HG02973 (cell line): ENCODE results near the gene RCAN2.

ENCODE experiments used
- ATAC-seq: cut with Tn5 transposase; IDR thresholded peaks from one replicate; pipeline ENCODE4 v1.9.1; 2021; ENCODE audit warnings: moderate library complexity; ENCODE audit not compliant: unreplicated experiment

RCAN2 gene

DNA sequence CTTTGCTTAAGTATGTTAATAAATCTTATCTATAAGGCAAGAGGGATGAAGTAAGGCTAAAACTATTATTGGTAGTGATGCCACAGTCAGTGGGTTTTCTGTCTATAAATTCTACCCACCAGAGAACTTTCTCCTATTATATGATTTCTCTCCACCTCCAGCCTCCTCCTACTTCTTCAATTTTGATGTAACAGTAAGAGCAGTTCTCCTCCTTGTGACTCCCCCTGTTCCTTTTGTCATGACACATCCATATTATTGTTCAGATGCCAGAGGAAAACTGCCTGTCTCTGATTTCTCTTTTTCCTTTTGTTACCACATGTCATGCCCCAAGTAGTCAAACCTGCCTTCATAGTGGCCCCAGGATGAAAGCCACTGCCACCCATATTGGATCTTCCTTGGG, 9.1 kb upstream of the RCAN2 start:
- ATAC-seq = no peak

DNA sequence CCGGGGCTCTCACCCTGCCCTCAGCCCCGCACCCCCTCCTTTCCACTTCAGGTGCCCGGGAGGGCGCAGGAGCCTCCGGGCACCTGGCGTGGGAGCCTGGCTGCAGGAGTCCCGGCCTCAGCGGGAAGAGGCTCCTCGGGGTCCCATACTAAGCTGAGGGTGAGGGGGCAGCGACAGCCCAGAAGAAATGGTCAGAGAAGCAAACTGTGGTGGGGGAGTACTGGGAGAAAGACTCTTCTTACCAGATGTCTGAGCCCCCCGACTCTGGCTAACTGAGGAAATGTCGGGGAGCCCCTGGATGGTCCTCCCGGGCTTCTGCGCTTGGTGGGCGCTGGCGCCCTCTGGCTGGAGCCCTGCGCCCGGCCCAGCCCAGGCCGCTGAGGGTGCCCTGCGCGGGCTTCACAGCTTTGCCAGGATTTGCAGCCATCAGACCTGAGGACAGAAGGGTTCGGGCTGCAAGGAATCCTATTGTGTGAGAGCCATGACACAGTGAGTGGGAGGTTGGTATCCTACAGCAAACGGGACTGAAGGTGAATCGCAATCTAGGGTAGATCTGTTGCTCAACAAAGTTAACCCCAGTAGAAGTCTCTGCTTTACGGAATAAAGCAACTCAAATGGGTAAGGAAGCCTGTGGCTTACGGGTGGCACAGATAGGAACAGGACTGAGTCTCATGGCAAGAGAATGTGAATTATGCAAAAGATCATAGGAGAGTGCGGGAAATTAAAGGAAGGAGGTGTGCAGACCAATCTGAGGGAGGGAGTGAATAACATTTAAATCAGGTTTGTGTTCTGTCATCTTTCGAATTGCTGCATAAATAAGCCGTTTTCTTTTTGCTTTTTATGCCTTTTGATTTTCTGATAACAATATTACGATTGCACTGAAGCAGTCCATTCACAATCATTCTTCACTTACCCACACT, 639 bp upstream of the RCAN2 start:
- ATAC-seq = peak; percentile 26

GRCh38 chr6:46490425-46491200, 636 bp downstream of the RCAN2 start:
- no peak for ATAC-seq

DNA sequence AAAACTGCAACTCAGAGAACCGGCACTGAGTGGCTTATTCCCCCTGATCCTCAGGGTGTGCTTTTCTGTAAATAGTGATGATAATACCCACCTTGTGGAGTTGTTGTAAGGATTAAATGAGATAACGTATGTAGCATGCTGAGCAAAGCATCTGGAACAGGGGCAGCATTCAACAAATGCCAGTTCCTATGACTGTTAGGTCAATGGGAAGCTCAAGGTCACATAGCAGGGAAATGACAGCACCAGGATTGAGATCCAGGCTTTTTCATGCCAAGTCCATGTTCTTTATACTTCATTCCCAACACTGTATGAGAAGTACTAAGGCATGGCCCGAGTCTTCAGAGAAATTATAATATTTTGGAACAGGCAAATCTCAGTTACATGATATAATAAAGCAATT, 5.1 kb downstream of the RCAN2 start:
- no peak for ATAC-seq

- ATAC-seq = no peak
These were observed 7.0 kb downstream of the RCAN2 start for GRCh38 chr6:46484081-46484820.

DNA sequence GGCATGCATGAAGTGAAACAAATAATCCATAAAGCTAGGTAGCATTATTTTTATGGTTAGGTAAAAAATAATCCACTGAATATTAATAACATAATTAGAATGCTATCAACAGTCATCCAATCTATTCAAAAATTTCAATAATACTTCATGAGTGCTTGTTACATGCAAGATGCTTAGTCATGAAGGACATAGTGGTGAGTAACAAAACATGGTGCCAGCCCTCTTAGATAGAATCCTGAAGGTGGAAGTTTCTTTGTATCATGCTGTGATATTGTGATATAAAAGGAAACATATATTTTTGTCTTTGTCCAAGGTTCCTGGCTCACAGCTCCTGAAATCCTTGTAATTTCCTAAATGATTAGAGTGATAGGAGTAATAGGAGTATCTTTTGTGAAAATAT, 14.9 kb downstream of the RCAN2 start:
- ATAC-seq = no peak

DNA sequence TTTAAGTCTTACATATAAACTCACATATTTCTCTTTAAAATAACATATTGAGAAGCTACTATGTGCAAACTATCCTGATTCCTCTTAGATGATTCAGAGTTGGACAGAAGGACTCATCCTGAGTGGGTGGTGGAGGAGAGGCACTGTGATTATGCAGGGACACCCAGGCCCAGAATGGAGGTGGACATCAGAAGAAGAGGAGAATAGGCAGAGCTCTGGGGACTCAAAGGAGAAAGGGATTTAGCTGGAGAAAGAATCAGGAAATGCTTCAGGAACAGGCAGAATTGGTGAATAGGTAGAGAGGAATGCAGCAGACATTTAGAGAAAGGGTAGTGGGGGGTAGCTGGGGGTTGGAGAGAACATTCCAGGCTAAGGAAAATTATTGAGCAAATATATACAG, 17.4 kb downstream of the RCAN2 start:
- no peak for ATAC-seq

- no peak for ATAC-seq
These were observed 19.0 kb downstream of the RCAN2 start for GRCh38 chr6:46472243-46472642.

DNA sequence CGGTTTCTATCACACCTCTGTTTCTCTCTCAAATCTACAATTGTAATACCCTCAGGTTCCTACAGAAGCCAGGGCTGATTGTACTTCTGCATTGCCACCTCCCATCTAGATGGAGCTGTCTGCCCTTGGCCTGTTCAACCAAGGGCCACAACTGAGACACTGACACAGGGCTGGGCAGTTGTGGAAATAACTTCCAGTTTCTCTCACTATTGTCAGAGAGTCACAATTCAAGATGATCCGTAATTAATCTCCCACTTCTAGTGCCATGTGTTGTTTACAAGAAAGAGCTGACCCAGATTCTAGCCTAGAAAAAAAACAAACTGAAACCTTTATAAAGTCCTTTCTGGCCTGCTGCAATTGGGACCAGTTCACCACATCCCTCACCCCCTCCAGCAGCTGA, 22.2 kb downstream of the RCAN2 start:
- ATAC-seq = no peak

DNA sequence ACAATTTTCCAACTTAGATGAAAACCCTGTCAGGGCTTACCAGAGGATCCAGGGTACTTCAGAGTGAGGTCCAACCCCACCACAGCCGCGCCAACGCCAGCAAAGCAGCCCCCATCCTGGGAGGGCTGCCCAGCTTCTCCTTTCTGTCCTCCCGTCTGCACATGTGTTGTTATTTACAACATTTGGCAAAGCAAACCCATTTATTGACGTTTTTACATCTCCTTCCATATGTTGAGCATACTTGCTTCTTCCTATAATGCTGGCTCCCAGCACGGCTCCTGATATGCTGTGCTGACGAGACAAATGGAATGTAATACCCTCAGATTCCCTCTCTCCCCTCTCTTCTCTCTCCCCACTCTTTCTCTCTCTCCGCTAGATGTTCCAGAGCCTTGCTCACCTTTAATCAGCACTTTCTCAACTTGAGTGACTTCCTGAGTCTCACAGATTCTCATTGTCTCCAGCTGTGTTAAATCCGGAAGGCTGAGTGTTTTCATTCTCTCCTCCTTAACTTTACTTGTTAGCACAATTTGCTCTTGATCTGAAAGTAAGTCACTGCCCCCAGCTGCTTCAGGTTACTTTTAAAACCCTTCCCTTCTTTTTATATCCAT, 22.7 kb downstream of the RCAN2 start:
- ATAC-seq = no peak

GRCh38 chr6:46466570-46466969, 24.7 kb downstream of the RCAN2 start:
- ATAC-seq = no peak

DNA sequence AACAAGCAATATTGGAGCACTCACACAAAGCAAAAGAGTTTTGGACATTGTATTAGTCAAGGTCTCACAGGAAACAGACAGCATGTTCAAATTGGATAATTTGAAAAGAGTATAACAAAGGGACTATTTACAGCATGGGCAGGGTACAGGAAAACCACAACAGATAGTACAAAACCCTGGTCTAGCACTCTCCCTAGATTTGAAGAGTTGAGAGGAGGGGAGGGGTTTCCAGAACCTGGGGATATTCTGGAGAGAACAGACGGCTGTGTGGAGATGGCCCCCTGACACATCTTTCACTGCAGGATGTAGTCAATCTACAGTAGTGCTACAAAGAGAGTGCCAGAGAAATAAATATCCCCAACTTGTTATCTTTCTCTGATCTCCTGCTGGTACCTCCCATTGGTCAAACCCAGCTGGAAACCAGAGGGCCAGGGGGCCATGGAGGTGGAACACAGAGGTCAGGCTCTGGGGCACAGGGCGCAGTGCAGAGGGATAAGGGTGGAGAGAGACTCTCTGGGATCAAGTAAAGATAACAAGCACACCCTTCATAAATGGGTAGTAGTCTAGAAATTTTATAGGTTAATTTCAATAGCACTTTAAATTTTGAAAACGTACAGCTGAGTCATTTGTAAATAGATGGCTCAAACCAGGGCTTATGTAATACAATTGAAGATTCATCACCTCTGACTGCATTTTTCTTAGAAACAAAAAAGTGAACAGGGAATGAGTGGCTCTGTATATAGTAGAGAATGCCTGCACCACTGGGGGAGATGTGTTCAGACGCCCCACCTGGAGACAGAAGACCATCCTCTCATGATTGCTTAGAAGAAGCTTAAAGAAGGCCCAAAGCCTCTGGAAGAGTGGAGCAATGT, 25.7 kb downstream of the RCAN2 start:
- no peak for ATAC-seq

- no peak for ATAC-seq
These were observed 35.0 kb downstream of the RCAN2 start for GRCh38 chr6:46456297-46456696.

DNA sequence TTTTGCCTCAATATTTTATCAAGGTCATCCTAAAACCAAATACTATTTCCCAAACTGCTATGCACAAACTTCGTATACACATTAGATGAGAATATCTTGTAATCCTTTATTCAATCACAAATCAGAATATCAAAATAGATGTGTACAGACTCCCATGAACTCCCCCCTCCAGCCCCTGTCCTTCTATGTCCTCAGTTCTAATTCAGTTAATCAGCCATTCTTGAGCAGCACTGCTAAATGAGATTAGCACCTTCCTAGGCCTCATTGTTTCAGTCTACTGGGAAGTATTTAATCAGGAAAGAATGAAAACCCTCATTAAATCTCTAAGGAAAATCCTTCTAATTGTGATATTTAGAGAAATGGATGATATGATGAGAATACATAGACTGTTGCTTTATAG, 36.6 kb downstream of the RCAN2 start:
- ATAC-seq = no peak

DNA sequence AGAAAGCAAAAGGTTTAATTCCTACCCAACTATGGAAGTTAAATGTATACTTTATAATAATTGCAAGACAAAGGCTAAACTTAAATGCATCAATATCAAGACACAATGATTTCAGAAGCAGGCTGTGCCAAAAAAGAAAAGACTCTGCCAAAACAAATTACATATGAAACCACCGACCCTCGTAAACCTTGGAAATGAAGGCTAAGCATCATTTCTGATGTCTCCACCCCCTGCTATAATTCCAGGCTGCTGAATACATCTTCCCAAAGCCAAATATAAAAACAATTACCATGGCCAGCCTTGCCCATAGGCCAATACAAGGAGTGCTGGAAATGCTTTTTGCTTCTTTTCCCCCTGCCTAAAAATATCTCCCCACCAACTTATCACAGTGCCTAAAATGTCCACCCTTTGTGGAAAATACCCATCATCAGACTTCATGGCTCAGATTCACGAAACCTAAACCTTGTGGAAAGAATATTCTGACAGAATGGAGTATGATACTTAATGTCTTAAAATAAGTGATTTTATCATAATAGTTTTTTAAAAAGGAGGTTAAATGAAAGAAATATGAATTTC, 37.4 kb downstream of the RCAN2 start:
- ATAC-seq = no peak

GRCh38 chr6:46453216-46453615, 38.0 kb downstream of the RCAN2 start:
- ATAC-seq = no peak

- ATAC-seq = no peak
These were observed 38.8 kb downstream of the RCAN2 start for GRCh38 chr6:46452312-46452917.

- no peak for ATAC-seq
These were observed 39.9 kb downstream of the RCAN2 start for GRCh38 chr6:46451343-46451742.

- ATAC-seq = no peak
These were observed 46.3 kb downstream of the RCAN2 start for GRCh38 chr6:46444772-46445454.
